Skeletal muscle satellite cell (primary cell): ENCODE measurements around the gene ELMO3.

ENCODE experiments used
- H3K27me3 ChIP-seq: 2 replicates; pipeline ENCODE4 v1.7.0; 2013; ENCODE audit warnings: low read length; ENCODE audit not compliant: control insufficient read depth, insufficient read depth
- H3K36me3 ChIP-seq: 2 replicates; pipeline ENCODE4 v1.7.0; 2013; ENCODE audit warnings: mild to moderate bottlenecking, control low read depth, low read length; ENCODE audit not compliant: insufficient read depth
- H3K4me1 ChIP-seq: 2 replicates; pipeline ENCODE4 v1.7.0; 2013; ENCODE audit warnings: low read length; ENCODE audit not compliant: control insufficient read depth, insufficient read depth
- H3K4me2 ChIP-seq: 2 replicates; pipeline ENCODE4 v1.7.0; 2013; ENCODE audit warnings: mild to moderate bottlenecking, low read length
- H3K4me3 ChIP-seq: 2 replicates; pipeline ENCODE4 v1.7.0; 2013; ENCODE audit warnings: low read length
- H3K9ac ChIP-seq: 2 replicates; pipeline ENCODE4 v1.7.0; 2013; ENCODE audit warnings: mild to moderate bottlenecking, low read depth, low read length, moderate library complexity
- H3K9me3 ChIP-seq: replicated peaks from 2 replicates; pipeline ENCODE4 v1.7.0; 2013; ENCODE audit warnings: mild to moderate bottlenecking, control low read depth, low read length

Gene ELMO3

DNA sequence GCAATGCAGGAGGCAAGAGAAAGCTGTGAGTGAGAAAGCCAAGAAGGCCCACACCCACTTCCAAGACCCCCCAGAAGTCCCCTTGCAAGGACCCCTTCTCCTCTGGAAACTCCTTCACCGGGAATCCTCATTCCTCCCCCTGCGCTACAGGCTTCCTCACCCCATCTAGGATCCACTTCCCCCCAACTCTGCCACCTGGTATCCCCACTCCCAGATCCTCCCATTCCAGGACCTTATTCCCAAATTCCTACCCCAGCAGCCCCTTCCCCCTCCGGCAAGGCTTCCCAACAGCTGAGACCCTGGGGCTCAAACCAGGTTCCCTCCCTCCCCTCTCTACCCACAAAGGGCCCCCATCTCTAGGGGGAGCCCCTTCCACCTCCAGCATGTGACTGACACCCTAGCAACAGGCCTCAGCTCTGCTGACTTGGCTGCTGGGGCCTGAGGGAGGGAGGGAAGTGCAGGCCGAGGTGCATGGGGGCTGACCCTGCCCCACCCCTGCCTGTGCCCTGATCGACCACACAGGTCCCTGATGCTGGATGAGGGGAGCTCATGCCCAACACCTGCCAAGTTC, 32.2 kb upstream of the ELMO3 start:
- Histone ChIP-seq H3K9me3 (no peaks in the 10 kb centered on the region), H3K4me3 (no peak overlapping the region), H3K4me2 (no peak overlapping the region), H3K4me1 (peaks cover 49% of the 10 kb centered on the region), H3K36me3 (no peaks in the 10 kb centered on the region), H3K9ac (no peak overlapping the region), H3K27me3 (peaks cover 18% of the 10 kb centered on the region)

DNA sequence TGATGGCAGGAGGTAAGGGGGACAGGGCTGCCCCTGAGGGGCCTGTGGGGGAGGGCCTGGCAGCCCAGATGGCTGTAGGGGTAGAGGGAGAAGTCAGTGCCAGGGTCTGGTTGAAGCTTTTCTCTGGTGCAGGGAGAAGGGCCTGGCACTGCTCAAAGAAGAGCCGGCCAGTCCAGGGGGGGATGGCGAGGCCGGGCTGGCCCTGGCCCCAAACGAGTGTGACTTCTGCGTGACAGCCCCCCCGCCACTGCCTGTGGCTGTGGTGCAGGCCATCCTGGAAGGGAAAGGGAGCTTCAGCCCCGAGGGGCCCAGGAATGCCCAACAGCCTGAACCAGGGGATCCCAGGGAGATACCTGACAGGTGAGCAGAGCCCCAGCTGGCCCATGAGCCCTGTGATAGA, 31.3 kb upstream of the ELMO3 start:
- Histone ChIP-seq H3K9ac (no peak overlapping the region), H3K9me3 (no peaks in the 10 kb centered on the region), H3K27me3 (peaks cover 16% of the 10 kb centered on the region), H3K4me1 (peaks cover 49% of the 10 kb centered on the region), H3K4me2 (no peak overlapping the region), H3K4me3 (no peak overlapping the region), H3K36me3 (no peaks in the 10 kb centered on the region)

DNA sequence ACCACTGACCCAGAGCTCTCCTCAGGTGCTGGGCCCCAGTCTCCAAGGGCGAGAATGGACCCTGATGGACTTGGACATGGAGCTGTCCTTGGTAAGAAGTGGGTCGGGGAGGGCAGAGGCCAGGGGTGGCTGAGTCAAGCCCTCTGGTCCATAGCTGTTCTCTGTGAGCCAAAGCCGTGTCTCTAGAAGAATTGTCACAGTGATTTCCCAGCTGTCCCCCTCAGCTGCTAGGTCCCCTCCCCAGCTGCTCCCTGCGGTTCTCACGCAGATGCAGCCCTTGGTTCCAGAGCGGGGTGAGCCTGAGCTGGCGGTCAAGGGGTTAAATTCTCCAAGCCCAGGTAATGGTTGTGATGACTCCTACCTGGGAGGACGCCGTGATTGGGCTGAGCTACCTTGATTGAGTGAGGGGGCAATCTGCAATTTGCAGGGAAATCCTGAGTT, 29.9 kb upstream of the ELMO3 start:
- H3K27me3 ChIP-seq, result peaks cover 2% of the 10 kb centered on the region
- H3K4me3 ChIP-seq, result no peak overlapping the region
- peaks cover 46% of the 10 kb centered on the region for H3K4me1 ChIP-seq

DNA sequence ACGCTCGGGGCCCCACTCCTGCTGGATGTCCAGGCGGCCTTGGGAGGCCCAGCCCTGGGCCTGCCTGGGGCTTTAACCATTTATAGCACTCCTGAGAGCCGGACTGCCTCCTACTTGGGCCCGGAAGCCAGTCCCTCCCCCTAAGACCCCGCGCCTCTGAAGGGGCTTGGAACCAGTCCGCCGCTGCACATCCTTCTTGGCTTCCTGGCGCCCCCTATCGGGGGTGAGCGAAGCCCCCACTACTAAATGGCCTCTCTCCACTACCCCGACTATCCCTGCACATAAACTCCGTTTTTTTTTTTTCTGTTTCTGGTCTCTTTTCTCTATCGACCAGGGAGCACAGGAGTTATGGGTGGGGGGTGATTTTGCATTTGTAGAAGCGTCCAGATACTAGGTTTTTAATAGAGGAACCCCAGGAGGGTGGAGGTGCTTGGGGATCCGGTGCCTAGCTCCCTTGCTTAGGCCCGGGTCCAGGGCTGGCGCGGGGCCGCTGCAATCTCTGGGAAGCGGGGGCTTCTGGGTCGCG, 29.2 kb upstream of the ELMO3 start:
- Histone ChIP-seq H3K27me3 (no peaks in the 10 kb centered on the region), H3K4me3 (peak overlapping the region; percentile 73), H3K4me1 (peaks cover 47% of the 10 kb centered on the region), H3K36me3 (no peaks in the 10 kb centered on the region), H3K4me2 (peak overlapping the region; percentile 86), H3K9ac (peak overlapping the region; percentile 78), H3K9me3 (no peaks in the 10 kb centered on the region)

More for the DNA sequence above, 29.9 kb upstream of the ELMO3 start:
- H3K36me3 ChIP-seq, result no peaks in the 10 kb centered on the region
- H3K4me2 ChIP-seq, result no peak overlapping the region
- no peaks in the 10 kb centered on the region for H3K9me3 ChIP-seq
- H3K9ac ChIP-seq, result no peak overlapping the region

DNA sequence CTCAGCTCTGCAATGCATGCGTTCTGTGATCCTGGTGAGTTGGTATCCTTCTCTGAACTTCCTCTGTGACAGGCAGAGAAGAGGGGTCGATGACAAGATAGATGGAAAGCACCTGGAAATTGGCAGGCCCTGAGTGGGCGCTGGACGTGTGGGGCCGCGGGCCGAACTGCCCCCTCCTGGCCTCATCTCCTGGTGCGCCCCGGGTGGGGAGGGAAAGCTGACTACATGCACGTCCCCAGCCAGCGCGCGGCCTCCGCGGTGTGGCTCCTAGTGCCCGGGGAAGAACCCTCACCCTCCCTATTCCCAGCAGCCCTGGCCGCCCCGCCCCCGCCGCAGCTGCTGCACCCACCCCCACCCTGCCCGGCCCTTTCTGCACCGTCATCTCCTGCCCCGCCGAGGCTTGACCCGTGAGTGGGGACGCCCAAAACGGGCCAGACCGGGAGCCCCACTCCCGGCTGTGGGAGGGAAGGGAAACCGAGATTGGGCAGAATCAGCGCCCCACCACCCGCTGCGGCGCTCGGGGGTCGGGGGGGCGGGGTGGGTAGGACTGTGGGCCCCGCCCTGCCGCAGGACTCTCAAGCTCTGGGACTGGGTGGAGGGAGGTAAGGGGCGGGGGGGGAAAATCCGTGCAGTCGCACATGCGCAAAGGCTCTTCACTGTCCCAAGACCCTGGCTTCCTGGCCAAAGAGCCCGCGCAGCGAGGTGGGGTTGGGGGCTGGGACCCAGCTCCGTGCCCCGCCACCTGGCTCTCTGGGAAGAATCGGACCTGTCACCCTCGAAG, 28.6 kb upstream of the ELMO3 start, which contains the start of gene NOL3:
Gene NOL3 (plus strand): TSS at position 371 of the 781 bp plus-strand sequence.
- Histone ChIP-seq H3K4me2 (peak within 1 kb of the TSS; percentile 86), H3K36me3 (no peaks in the 10 kb centered on the region), H3K4me1 (peaks cover 50% of the 10 kb centered on the region), H3K27me3 (no peaks in the 10 kb centered on the region), H3K9me3 (no peaks in the 10 kb centered on the region), H3K9ac (peak within 1 kb of the TSS; percentile 78), H3K4me3 (peak within 1 kb of the TSS; percentile 73)

DNA sequence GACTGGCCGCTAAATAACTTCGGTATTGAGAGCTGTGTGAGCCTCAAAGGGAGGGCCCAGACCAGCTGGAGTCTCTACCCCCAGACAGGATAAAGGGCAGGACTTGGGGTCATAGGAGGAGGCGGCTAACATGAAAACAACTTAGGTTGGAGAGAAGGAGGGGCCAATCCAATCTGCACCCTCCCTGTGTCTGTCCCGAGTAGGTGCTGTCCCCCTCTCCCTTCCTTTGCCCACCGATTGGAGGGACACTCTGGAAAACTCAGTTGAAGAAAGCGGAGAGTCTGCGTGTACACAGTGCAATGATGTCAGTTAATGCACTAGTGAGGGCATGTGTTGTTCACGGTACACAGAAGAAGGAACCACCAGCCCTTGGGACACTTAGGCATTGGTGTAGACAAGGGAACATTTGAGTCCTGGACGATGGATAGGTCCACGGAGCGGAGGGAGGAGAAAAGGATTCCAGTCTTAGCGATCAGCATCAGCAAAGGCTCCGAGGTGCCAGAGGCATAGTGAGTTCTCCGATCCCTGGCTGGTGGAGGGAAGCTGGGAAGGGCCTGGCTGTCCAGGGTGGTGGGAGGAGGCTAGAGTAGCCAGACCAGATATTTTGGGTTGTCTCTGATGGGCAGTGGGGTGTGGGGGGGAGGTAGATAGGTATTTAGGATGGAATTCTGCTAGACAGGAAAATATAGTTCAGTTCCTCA, 27.8 kb upstream of the ELMO3 start:
- Histone ChIP-seq H3K9ac (peak overlapping the region; percentile 78), H3K4me1 (peaks cover 51% of the 10 kb centered on the region), H3K4me2 (peak overlapping the region; percentile 86), H3K36me3 (no peaks in the 10 kb centered on the region), H3K4me3 (peak overlapping the region; percentile 60), H3K9me3 (no peaks in the 10 kb centered on the region), H3K27me3 (no peaks in the 10 kb centered on the region)

DNA sequence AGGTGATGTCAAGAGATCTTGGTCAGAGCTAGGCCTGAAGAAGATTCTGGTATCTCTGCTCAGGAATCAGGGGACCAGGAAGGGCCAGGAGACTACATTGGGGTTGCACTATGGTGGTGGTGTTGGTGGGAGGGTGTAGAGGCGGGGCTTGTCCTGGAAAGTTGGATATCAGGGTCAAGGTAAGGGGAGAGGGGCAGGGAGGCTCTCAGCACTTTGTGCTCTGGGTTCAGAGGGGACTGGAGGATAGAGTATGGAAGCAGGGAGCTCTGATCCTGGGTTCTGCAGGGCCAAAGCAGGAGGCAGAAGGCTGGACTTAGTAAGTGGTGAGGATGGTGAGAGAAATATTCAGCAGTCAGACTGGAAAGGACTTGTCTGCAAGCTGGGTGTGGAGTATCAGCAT, 25.6 kb upstream of the ELMO3 start:
- peaks cover 53% of the 10 kb centered on the region for H3K4me1 ChIP-seq
- no peaks in the 10 kb centered on the region for H3K9me3 ChIP-seq
- H3K4me2 ChIP-seq, result peak overlapping the region; percentile 88
- H3K27me3 ChIP-seq, result no peaks in the 10 kb centered on the region
- H3K4me3 ChIP-seq, result peak overlapping the region; percentile 68
- no peaks in the 10 kb centered on the region for H3K36me3 ChIP-seq
- peak overlapping the region; percentile 71 for H3K9ac ChIP-seq

DNA sequence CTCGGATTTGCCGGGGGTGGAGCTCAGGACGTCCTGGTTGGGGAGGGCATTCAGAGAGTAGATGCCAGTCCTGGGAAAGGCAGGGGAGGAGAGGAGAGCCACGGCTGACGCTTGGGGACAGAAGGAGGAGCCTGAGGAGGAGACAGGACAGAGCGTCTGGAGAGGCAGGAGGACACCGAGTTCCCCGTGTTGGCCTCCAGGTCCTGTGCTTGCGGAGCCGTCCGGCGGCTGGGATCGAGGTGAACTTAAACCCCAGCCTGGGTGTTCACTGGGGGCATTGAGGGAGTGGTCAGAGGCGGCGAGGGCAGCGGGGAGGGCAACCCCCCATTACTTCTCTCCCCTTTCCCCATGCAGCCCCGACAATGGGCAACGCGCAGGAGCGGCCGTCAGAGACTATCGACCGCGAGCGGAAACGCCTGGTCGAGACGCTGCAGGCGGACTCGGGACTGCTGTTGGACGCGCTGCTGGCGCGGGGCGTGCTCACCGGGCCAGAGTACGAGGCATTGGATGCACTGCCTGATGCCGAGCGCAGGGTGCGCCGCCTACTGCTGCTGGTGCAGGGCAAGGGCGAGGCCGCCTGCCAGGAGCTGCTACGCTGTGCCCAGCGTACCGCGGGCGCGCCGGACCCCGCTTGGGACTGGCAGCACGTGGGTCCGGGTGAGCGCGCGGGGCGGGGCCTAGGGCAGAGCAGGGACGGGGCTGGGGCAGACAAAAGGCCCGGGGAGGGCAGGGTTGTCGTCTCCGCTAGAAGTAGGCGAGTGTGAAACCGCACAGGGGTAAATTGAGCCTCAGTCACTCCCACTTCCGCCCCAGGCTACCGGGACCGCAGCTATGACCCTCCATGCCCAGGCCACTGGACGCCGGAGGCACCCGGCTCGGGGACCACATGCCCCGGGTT, 24.9 kb upstream of the ELMO3 start:
- Histone ChIP-seq H3K9me3 (no peaks in the 10 kb centered on the region), H3K4me3 (peak overlapping the region; percentile 68), H3K9ac (peak overlapping the region; percentile 71), H3K27me3 (no peaks in the 10 kb centered on the region), H3K36me3 (no peaks in the 10 kb centered on the region), H3K4me2 (peak overlapping the region; percentile 88), H3K4me1 (peaks cover 53% of the 10 kb centered on the region)

DNA sequence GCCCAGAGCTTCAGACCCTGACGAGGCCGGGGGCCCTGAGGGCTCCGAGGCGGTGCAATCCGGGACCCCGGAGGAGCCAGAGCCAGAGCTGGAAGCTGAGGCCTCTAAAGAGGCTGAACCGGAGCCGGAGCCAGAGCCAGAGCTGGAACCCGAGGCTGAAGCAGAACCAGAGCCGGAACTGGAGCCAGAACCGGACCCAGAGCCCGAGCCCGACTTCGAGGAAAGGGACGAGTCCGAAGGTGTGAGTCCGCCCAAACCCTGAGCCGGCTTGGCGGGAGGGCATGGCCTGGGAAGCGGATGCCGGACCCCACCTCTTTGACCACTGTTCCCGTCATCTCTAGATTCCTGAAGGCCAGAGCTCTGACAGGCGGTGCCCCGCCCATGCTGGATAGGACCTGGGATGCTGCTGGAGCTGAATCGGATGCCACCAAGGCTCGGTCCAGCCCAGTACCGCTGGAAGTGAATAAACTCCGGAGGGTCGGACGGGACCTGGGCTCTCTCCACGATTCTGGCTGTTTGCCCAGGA, 24.2 kb upstream of the ELMO3 start:
- no peaks in the 10 kb centered on the region for H3K27me3 ChIP-seq
- no peaks in the 10 kb centered on the region for H3K9me3 ChIP-seq
- H3K4me2 ChIP-seq, result peak overlapping the region; percentile 88
- H3K36me3 ChIP-seq, result peaks cover 4% of the 10 kb centered on the region
- H3K4me1 ChIP-seq, result peaks cover 46% of the 10 kb centered on the region
- peak overlapping the region; percentile 71 for H3K9ac ChIP-seq
- H3K4me3 ChIP-seq, result peak overlapping the region; percentile 68

DNA sequence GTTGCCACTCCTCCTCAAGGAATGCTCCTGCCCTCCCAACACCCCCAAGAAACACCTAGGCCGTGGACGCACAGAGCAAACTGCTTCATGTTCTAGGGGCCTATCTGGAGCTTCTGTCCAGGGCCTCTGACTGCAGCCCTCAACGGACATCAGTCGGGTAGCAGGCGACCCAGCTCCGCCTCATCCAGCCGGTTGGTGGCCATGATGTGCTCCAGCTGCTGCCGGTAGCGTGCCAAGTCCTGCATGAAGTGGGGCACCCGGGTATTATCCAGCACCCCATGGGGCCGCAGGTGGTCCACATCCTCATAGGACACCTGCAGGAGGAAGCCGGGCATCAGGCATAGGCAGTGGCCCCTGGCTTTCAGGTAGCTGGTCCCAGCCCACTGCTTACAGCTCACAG, 22.3 kb upstream of the ELMO3 start:
- H3K9ac ChIP-seq, result no peak overlapping the region

More for the DNA sequence above, 22.3 kb upstream of the ELMO3 start:
- Histone ChIP-seq H3K4me1 (peaks cover 39% of the 10 kb centered on the region), H3K9me3 (no peaks in the 10 kb centered on the region), H3K36me3 (peaks cover 10% of the 10 kb centered on the region), H3K4me2 (no peak overlapping the region), H3K4me3 (no peak overlapping the region), H3K27me3 (no peaks in the 10 kb centered on the region)
